Nucleus accumbens (tissue), 56 donors: ENCODE results near the gene ARPP19.
"Not testable (repeated sequence)": the region's sequence is repeated elsewhere in the genome, so short reads cannot be mapped to it uniquely, and the experiment has no call there.

Experiments
- DNase-seq, 56 donors: peaks; one replicate each; lab custom pipeline; 2025; lab: John Stamatoyannopoulos, UW

The ARPP19 gene

DNA sequence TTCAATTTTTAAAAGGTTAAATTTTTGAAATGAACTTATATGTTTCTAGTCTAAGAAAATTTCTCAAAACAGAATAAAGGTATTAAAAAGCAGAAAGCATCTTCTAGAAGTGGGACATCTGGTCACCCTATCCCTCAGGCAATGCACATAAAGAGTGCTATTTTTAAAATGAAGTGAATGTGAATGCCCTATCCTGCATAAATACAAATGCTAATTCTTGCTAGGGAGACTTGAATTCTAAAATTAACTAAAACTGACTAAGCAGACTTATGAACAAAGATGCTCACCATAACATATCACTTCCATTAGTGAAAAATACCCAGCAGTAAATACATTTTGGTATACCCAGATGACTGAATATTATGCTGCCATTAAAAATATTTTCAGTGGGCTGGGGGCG, 51.8 kb downstream of the ARPP19 start:
- no peak for DNase-seq

DNA sequence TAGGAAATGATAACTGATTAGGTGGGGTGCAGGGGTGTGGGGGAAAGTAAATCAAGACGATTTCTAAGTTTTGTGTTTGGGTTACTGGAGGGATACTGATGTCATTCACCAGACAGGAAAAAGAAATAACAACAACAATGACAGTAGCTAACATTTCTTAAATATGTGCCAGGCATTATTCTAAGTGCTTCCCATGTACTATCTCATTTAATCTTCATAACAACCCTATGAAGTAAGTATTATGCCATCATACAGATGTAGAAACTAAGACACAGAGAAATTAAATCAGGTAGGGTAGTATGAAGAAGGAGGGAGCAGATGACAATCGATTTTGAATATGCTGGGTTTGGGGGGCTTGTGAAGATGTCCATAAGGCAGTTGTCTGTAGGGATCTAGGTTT, 53.5 kb downstream of the ARPP19 start:
- DNase-seq, result no peak

DNA sequence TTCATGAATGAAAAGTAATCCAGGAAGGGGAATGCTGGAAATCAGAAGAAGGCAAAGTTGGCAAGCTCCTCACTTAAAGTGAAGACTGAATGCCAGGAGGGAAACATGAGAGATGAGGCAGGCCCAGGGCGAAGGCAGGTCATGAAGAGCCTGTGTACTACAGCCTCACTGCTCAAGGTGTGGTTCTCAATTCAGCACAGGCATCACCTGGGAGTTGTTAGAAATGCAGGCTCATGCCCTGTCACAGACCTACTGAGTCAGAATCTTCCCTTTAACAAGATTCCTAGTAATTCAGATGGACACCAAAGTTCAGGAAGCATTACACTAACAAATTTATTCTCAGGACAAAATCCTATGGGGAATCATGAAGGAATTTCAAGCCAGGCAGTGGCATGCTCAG, 54.3 kb downstream of the ARPP19 start:
- DNase-seq, result no peak

DNA sequence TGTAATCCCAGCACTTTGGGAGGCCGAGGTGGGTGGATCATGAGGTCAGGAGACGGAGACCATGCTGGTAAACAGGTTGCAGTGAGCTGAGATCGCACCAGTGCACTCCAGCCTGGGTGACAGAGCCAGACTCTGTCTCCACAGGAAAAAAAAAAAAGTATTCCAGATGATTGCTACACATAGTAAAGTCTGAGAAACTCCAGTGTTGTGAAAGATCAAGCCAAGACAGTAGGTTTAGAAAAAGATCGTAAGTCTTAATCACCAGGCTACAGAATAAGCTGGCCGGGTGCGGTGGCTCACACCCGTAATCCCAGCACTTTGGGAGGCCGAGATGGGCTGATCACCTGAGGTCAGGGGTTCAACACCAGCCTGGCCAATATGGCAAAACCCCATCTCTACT, 56.0 kb downstream of the ARPP19 start:
- DNase-seq, result not testable (repeated sequence)

DNA sequence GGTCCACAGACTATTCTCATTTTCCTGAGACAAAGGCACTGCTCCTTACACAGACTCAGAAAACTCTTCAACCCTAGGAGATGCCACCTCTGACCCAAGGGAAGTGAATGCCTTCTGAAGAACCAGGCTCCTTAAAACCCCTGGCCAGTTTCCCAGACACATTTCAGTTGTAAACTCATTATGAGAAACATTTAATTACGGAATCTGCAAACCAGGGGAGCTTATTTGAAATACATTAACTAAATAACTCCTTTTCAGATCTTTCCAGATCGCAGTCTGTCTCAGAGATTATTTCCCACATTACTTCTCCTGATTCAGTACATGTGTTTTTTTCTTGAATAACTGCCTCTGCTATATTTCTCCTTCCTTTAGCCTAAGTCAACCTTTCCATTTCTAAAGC, 57.7 kb downstream of the ARPP19 start:
- no peak for DNase-seq

DNA sequence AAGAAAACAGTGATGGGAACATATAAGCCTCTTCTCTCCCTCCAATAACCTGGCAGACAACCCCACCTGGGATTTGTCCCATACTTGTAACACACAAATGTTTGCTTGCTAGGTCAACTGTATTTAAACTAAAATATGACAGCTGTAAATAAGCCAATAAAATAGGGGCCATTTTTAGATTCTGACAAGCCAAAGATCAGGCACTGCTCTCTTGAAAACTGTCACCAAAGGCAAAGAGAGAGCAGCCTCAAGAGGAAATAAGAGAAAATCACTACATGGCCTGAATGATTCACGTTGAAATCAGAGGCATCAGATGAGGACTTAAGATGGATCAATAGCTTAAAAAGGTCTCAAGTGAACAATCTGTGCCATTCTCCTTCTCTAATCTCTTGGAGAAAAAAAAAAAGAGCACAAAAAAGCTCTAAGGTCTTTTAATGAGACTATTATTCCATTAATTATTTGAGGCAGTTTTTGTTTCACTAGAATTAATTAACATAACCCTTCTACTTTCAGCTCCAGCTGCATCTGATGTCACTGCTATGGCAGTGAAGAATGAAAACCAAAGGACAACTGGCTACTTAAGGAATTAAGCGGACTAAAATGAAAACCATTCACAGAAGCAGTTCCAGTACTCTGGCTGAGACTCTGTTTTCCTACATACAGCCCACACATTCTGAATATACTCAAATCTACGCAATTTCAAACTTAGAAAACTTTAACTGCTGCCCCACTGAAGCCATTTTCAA, 59.2 kb downstream of the ARPP19 start:
- no peak for DNase-seq

DNA sequence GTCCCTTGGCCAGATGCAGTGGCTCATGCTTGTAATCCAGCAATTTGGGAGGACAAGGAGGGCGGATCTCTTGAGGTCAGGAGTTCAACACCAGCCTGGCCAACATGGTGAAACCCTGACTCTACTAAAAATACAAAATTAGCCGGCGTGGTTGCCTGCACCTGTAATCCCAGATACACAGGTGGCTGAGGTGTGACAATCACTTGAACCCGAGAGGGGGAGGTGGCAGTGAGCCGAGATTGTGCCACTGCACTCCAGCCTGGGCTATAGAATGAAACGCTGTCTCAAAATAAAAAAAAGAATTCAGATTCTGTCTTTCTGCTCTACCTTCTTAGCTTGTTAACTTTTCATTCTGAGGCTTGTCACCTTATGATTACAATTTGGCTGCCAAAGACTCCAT, 62.3 kb downstream of the ARPP19 start:
- no peak for DNase-seq

DNA sequence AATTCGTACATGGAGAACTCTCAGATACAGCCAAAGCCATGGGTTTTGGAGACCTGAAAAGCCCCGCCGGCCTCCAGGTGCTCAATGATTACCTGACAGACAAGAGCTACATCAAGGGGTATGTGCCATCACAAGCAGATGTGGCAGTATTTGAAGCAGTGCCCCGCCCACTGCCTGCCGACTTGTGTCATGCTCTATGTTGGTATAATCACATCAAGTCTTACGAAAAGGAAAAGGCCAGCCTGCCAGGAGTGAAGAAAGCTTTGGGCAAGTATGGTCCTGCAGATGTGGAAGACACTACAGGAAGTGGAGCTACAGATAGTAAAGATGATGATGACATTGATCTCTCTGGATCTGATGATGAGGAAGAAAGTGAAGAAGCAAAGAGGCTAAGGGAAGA, 63.7 kb downstream of the ARPP19 start:
- DNase-seq, result no peak

DNA sequence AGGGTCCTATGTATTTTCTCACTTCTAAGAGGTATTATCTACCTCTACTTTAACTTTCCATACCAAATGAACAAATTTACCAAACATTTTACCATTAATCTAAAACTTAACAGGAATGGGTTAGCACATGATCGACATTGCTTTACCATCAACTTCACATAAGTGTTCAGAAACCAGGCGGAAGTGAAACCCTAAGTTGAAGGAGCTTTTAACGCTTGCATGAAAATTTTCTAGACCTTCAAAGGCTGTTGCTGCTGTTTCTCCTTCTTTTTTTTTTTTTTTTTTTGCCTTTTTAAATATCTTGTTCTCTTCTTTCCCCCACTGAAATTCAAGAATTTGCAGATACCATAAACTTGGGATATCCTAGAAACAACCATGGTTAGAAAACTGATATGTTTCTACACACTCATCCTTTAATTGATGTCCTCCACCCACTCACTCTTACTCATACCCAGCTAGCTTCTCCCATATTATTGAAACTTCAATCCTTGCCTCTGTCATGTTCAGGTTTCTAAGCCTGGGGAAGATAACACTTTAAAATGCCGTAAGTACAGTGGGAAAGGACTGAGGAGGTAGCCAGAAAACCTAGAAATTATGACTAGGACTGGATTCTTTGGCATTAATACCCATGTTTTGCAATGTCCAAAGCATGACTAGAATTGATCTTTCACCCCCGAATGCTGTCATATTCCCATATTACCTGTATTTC, 64.9 kb downstream of the ARPP19 start:
- no peak for DNase-seq

DNA sequence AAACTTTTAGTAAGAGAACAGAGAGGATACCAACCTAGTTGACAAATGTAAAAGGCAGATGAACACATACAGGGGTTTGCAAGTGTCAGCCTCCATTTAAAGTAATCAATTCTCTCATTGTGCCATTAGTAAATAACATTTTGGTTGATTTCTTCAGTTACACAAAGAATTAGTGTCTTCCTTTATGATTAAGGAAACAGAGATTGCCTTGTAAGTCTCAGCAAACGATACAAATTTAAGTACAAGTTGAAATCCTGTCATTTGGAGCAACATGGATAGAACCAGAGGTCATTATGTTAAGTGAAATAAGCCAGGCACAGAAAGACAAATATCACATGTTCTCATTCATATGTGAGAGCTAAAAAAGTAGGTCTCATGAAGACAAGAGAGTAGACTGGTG, 66.2 kb downstream of the ARPP19 start:
- no peak for DNase-seq

DNA sequence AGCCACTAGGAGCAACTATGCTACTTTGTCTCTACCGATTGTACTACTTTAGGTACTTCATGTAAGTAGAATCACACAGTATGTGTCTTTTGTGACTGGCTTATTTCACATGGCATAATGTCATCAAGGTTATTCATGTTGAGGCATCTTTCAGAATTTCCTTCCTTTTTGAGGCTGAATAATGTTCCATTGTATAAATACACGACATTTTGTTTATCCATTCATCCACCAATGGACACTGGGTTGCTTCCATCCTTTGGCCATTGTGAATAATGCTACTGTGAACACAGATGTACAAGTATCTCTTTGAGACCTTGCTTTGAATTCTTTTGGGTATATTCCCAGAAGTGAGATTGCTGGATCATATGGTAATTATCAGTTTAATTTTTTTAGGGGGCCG, 69.3 kb downstream of the ARPP19 start:
- no peak for DNase-seq

DNA sequence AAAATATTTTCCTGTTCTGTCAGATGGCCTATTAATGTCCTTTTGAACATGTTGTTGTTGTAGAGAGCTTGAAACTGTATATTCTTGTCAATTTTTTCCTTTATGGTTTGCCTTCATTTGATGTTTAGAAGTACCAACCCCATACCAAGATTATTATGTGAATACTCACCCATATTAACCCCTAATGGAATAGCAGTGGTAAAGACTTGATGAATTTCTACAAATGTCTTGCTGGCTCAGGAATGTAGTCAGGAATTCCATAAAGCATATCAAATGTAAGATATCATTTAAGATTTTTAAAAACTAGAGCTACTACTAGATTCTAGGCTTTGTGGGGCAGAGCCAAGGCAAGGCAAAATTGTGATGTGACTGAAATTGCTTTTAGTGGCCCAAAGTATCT, 70.1 kb downstream of the ARPP19 start:
- DNase-seq, result no peak
